SU-DHL-6 (cell line): Measurements from ENCODE around the gene PRX.

ENCODE experiments used
- H2AFZ ChIP-seq: fragments of 200-600 bp; sonication (generic); 2 replicates; pipeline ENCODE4 v1.6.1; 2014; ENCODE audit warnings: low read depth, mild to moderate bottlenecking, moderate library complexity, mixed read lengths, antibody characterized with exemption, low read length; ENCODE audit not compliant: severe bottlenecking
- H3F3A ChIP-seq: fragments of 200-600 bp; shearing (Covaris generic); 2 replicates; pipeline ENCODE4 v1.6.0; 2016; ENCODE audit warnings: antibody characterized with exemption, mild to moderate bottlenecking; ENCODE audit not compliant: insufficient read depth
- H3K27ac ChIP-seq: fragments of 200-600 bp; sonication (generic); 2 replicates; pipeline ENCODE4 v1.5.1; 2016; ENCODE audit warnings: low read depth, mild to moderate bottlenecking, low read length, moderate library complexity, mixed read lengths
- H3K27me3 ChIP-seq: fragments of 200-600 bp; sonication (generic), shearing (Covaris generic); 2 replicates; pipeline ENCODE4 v1.6.0; 2014; ENCODE audit warnings: mild to moderate bottlenecking, low read length
- H3K36me3 ChIP-seq: fragments of 200-600 bp; sonication (generic); 2 replicates; pipeline ENCODE4 v1.6.1; 2014; ENCODE audit warnings: mild to moderate bottlenecking, low read length, mixed read lengths
- H3K4me2 ChIP-seq: fragments of 300-600, 200-600 bp; shearing (Covaris generic), sonication (generic); 2 replicates; pipeline ENCODE4 v1.6.0; 2014; ENCODE audit warnings: low read length, low read depth, mild to moderate bottlenecking; ENCODE audit not compliant: poor library complexity, severe bottlenecking
- H3K4me3 ChIP-seq: fragments of 200-600 bp; sonication (generic); 2 replicates; pipeline ENCODE4 v1.5.1; 2014; ENCODE audit warnings: antibody characterized with exemption, low read length, mild to moderate bottlenecking, mixed read lengths; ENCODE audit not compliant: insufficient read depth, poor library complexity, severe bottlenecking
- H3K79me2 ChIP-seq: fragments of 200-600 bp; sonication (generic); 2 replicates; pipeline ENCODE4 v1.6.1; 2014; ENCODE audit warnings: mild to moderate bottlenecking, low read length, moderate library complexity; ENCODE audit not compliant: insufficient read depth
- H3K9ac ChIP-seq: fragments of 200-600 bp; sonication (generic); 2 replicates; pipeline ENCODE4 v1.7.0; 2014; ENCODE audit warnings: mild to moderate bottlenecking, low read length
- H3K9me2 ChIP-seq: fragments of 200-600 bp; sonication (generic); replicated peaks from 2 replicates; pipeline ENCODE4 v1.6.1; 2014; ENCODE audit warnings: low read length; ENCODE audit not compliant: insufficient read depth
- H3K9me3 ChIP-seq: fragments of 200-600 bp; sonication (generic); 2 replicates; pipeline ENCODE4 v1.6.1; 2014; ENCODE audit warnings: low read length, mixed read lengths; ENCODE audit not compliant: insufficient read depth
- H4K20me1 ChIP-seq: fragments of 200-600 bp; sonication (generic); 2 replicates; pipeline ENCODE4 v1.6.1; 2014; ENCODE audit warnings: low read depth, mild to moderate bottlenecking, antibody characterized with exemption, low read length, moderate library complexity, mixed read lengths
- EZH2phosphoT487 ChIP-seq: fragments of 200-600 bp; sonication (generic), shearing (Covaris generic); conservative IDR thresholded peaks from 2 replicates; pipeline ENCODE4 v1.6.1; 2018; ENCODE audit warnings: mild to moderate bottlenecking, antibody characterized with exemption, low read length, moderate library complexity, mixed read lengths
- TF ChIP-seq, protein P1 (sequence below): fragments of 200-600 bp; sonication (generic); IDR thresholded peaks from one replicate; pipeline ENCODE4 v1.5.1; 2017; ENCODE audit warnings: antibody characterized with exemption, mild to moderate bottlenecking, low read length, moderate library complexity; ENCODE audit not compliant: insufficient read depth, poor library complexity, severe bottlenecking

The PRX gene

DNA sequence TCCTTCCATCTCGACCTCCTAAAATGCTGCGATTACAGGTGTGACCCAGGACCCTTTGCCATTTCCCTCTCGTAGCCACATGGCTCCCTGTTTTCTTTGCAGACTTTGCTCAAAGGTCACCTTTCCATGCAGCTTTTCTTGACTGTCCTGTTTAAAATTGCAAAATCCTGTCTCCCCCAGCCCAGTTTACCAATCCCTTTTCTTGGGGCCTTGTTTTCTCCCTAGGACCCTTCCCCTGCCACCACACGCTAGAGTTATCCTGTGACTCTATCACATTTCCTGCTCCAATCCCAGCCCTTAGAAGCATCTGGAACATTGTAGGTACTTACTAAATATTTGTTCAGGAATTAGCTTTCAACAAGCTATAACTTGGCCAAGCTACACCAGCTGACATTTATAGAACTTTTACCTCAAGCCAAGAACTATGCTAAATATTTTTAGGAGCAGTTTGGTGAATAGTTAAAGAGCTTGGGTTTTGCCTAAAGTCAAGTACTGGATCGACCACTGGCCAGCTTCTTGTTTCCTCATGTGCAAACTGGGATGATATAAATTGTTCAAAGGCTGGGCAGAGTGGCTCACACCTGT, 40.1 kb upstream of the PRX start:
- Histone ChIP-seq H3K27ac (no peak overlapping the region), H3F3A (no peaks in the 10 kb centered on the region), H3K9ac (no peak overlapping the region)

DNA sequence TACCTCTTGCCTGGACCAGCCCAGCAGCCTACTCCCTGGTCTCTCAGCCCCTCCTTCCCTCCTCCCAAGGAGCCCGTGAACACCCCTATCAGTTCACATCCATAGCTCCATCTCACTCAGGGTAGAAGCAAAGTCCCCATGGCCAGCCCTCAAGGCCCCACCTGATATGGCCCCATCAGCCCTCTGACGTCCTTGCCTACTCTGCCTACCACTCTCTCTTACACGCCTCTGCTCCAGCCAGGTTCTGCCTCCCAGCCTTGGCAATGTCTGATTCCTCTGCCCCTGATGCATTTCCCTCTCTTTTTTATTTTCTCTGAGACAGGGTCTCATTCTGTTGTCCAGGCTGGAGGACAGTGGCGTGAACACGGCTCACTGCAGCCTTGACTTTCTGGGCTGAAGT, 38.8 kb upstream of the PRX start:
- no peaks in the 10 kb centered on the region for H4K20me1 ChIP-seq
- no peak overlapping the region for H3K27ac ChIP-seq
- H3K9me2 ChIP-seq: no peaks in the 10 kb centered on the region
- no peaks in the 10 kb centered on the region for H3K9me3 ChIP-seq
- H3F3A ChIP-seq: no peaks in the 10 kb centered on the region
- TF ChIP-seq, protein P1, sequence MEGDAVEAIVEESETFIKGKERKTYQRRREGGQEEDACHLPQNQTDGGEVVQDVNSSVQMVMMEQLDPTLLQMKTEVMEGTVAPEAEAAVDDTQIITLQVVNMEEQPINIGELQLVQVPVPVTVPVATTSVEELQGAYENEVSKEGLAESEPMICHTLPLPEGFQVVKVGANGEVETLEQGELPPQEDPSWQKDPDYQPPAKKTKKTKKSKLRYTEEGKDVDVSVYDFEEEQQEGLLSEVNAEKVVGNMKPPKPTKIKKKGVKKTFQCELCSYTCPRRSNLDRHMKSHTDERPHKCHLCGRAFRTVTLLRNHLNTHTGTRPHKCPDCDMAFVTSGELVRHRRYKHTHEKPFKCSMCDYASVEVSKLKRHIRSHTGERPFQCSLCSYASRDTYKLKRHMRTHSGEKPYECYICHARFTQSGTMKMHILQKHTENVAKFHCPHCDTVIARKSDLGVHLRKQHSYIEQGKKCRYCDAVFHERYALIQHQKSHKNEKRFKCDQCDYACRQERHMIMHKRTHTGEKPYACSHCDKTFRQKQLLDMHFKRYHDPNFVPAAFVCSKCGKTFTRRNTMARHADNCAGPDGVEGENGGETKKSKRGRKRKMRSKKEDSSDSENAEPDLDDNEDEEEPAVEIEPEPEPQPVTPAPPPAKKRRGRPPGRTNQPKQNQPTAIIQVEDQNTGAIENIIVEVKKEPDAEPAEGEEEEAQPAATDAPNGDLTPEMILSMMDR: no peak
- no peak for TF ChIP-seq EZH2phosphoT487
- no peaks in the 10 kb centered on the region for H3K27me3 ChIP-seq
- no peak overlapping the region for H3K9ac ChIP-seq
- H3K4me3 ChIP-seq: no peak overlapping the region
- no peaks in the 10 kb centered on the region for H3K79me2 ChIP-seq
- H3K4me2 ChIP-seq: no peak overlapping the region
- no peak overlapping the region for H2AFZ ChIP-seq
- no peaks in the 10 kb centered on the region for H3K36me3 ChIP-seq

More for the DNA sequence above, 40.1 kb upstream of the PRX start:
- Histone ChIP-seq H3K27me3 (no peaks in the 10 kb centered on the region), H3K9me3 (no peaks in the 10 kb centered on the region), H2AFZ (no peak overlapping the region), H3K4me2 (no peak overlapping the region), H3K9me2 (no peaks in the 10 kb centered on the region), H3K4me3 (no peak overlapping the region), H4K20me1 (no peaks in the 10 kb centered on the region), H3K36me3 (no peaks in the 10 kb centered on the region), H3K79me2 (no peaks in the 10 kb centered on the region)
- no peak for TF ChIP-seq EZH2phosphoT487
- TF ChIP-seq, protein P1: no peak

- no peaks in the 10 kb centered on the region for H3K9me3 ChIP-seq
- H3K9me2 ChIP-seq: no peaks in the 10 kb centered on the region
- no peaks in the 10 kb centered on the region for H3K79me2 ChIP-seq
- no peak overlapping the region for H3K27ac ChIP-seq
- no peak overlapping the region for H2AFZ ChIP-seq
- H4K20me1 ChIP-seq: no peaks in the 10 kb centered on the region
- H3K27me3 ChIP-seq: no peaks in the 10 kb centered on the region
- H3F3A ChIP-seq: no peaks in the 10 kb centered on the region
- H3K9ac ChIP-seq: no peak overlapping the region
- no peak overlapping the region for H3K4me3 ChIP-seq
- TF ChIP-seq EZH2phosphoT487: no peak
- TF ChIP-seq, protein P1: no peak
- H3K4me2 ChIP-seq: no peak overlapping the region
- H3K36me3 ChIP-seq: no peaks in the 10 kb centered on the region
Observed at GRCh38 chr19:40450664-40451063, 37.5 kb upstream of the PRX start.
